Measurements from ENCODE around the gene MRE11. TPM values are rescaled to one million over a fixed set of nuclear protein-coding genes. Genes with fewer than 3 reads are reported as not detected.

Gene MRE11
- 31.5 and 107 TPM in 2 replicates for total RNA-seq (2011; cell fraction: chromatin; rRNA removed; ENCODE audit: low replicate concordance)
- total RNA-seq (2011; cell fraction: nucleolus; rRNA removed) = 10.5 and 11.2 TPM in 2 replicates
- 27.4 and 33.7 TPM in 2 replicates for total RNA-seq (2011; cell fraction: nucleoplasm; rRNA removed)
- 18.3 and 21.3 TPM in 2 replicates for total RNA-seq (2014; rRNA removed)
- 45.2 and 59.6 TPM in 2 replicates for total RNA-seq (2014; rRNA removed; fragmentation: Illumina TruSeq; extraction: Trizol)
- 29.1 and 34.1 TPM in 2 replicates for total RNA-seq (2015; rRNA removed; fragmentation: Illumina TruSeq; extraction: Trizol)
- total RNA-seq (2021) = 30.4 and 34.1 TPM in 2 replicates
- polyA plus RNA-seq (2011; rRNA removed) = 19.9 and 28.4 TPM in 2 replicates
- polyA plus RNA-seq (2011; cell fraction: cytosol; rRNA removed) = 3.9 and 7.2 TPM in 2 replicates
- 19.7 and 20.9 TPM in 2 replicates for polyA plus RNA-seq (2011; cell fraction: nucleus; rRNA removed)
- 18.7 and 20.0 TPM in 2 replicates for polyA plus RNA-seq (2012)
- 30.3 and 30.9 TPM in 2 replicates for polyA plus RNA-seq (2014; fragmentation: Illumina TruSeq; extraction: Trizol)
- polyA plus RNA-seq (2014; fragmentation: Nextera tagmentation; extraction: Ambion mirVana) = 10 to 100 TPM; 21.0 to 29.1 TPM
- 22.9 and 27.4 TPM in 2 replicates for polyA plus RNA-seq (2014; rRNA removed)
- 48.7 and 53.2 TPM in 2 replicates for polyA minus RNA-seq (2011; rRNA and poly(A)+ RNA removed)
- polyA minus RNA-seq (2011; cell fraction: cytosol; rRNA and poly(A)+ RNA removed) = 12.4 and 15.9 TPM in 2 replicates
- polyA minus RNA-seq (2011; cell fraction: nucleus; rRNA and poly(A)+ RNA removed) = 32.0 and 42.8 TPM in 2 replicates
- Bru-seq, nascent RNA = percentile 80 among the genes with signal in this experiment
- BruChase-seq, experiment 1, labeled RNA remaining after a 2-hour chase = percentile 86 among the genes with signal in this experiment
- BruChase-seq, experiment 2, labeled RNA remaining after a 6-hour chase = percentile 83 among the genes with signal in this experiment
- long read RNA-seq, experiment 1, full-length matches to known transcripts = 29 of 143 reads
- long read RNA-seq, experiment 1, partial matches to known transcripts = 18 of 143 reads
- long read RNA-seq, experiment 1, other reads (novel, unspliced or antisense) = 96 of 143 reads
- long read RNA-seq, experiment 2, full-length matches to known transcripts = 2 of 17 reads
- long read RNA-seq, experiment 2, partial matches to known transcripts = 5 of 17 reads
- long read RNA-seq, experiment 2, other reads (novel, unspliced or antisense) = 10 of 17 reads
- long read RNA-seq, experiment 3, full-length matches to known transcripts = 9 of 37 reads
- long read RNA-seq, experiment 3, partial matches to known transcripts = 12 of 37 reads
- long read RNA-seq, experiment 3, other reads (novel, unspliced or antisense) = 16 of 37 reads

- H3K27ac ChIP-seq (ENCODE audit: extremely low read depth, low read depth, low read length) = peak within 1 kb of the TSS; percentile 93
- in situ Hi-C loops (cut with MboI) = loop anchor here (10.0 kb wide), 1 partner anchor 319 kb away; no protein-coding TSS in a partner anchor
- H2AFZ ChIP-seq (ENCODE audit: low read depth, low read length) = peak within 1 kb of the TSS; percentile 99
- peaks cover 48% of the 10 kb centered on the region for H3K79me2 ChIP-seq (ENCODE audit: control insufficient read depth, insufficient read depth, low read length)
- peak within 1 kb of the TSS; percentile 95 to 97 for H3K9ac ChIP-seq (ENCODE audit: insufficient read depth in 1 of 2, low read depth in 2 of 2, low read length in 2 of 2)
- H3K27me3 ChIP-seq (ENCODE audit: control insufficient read depth in 2 of 2, insufficient read depth in 2 of 2, low read length in 2 of 2) = no peaks in the 10 kb centered on the region
- H3K4me2 ChIP-seq (ENCODE audit: insufficient read depth, low read length) = peak within 1 kb of the TSS; percentile 74
- POLR2A ChIA-PET = interaction anchor here (0.6 to 1.1 kb wide), 5 partner anchors 13 to 396 kb away, joined by 3 to 4 read pairs (median 3); partner anchors contain the start of gene C11orf97
- peak; percentile 98 for FAIRE-seq
- TSS peak; percentile 69 for BruUV-seq (replicated peaks)
- CTCF ChIA-PET (ENCODE audit: low intra/inter-chr PET ratio) = no interaction called here
- ATAC-seq = peak; percentile 99
- peak; percentile 94 to 98 (median 94) for DNase-seq (ENCODE audit: extremely low read depth in 1 of 4, low spot score in 3 of 4)
- no peaks in the 10 kb centered on the region for H3K9me3 ChIP-seq (replicated peaks; ENCODE audit: control insufficient read depth, insufficient read depth, low read depth, low read length)
- intact Hi-C loops (cut with micrococcal nuclease) = loop anchor here (5.0 kb wide), 1 partner anchor 321 kb away; no protein-coding TSS in a partner anchor
- H3K4me1 ChIP-seq (replicated peaks in 1 of 2; ENCODE audit: control insufficient read depth in 2 of 2, insufficient read depth in 2 of 2, low read length in 2 of 2) = peaks cover 0 to 3% of the 10 kb centered on the region in 2 experiments; a peak in 2 of 5 replicates
- H4K20me1 ChIP-seq (replicated peaks; ENCODE audit: control insufficient read depth, insufficient read depth, low read length) = no peaks in the 10 kb centered on the region
- H3K9me1 ChIP-seq (ENCODE audit: control insufficient read depth, insufficient read depth, low read length) = no peaks in the 10 kb centered on the region
- WGBS (ENCODE audit: insufficient coverage, low coverage, missing lambda C conversion rate) = under 1% methylated on average over 54 of the region's 55 CpGs
- H3K36me3 ChIP-seq (ENCODE audit: control insufficient read depth, insufficient read depth, low read length) = peaks cover 42% of the 10 kb centered on the region
- peak within 1 kb of the TSS; percentile 78 for H3K4me3 ChIP-seq
- TF ChIP-seq ZNF586 (CRISPR knock-in tag; conservative IDR thresholded peaks at IDR 0.05) = no peak
- 0 out of 2 replicates have a peak, but pooled peaks have one; percentile 21 for TF ChIP-seq E2F3 (CRISPR knock-in tag; IDR thresholded peaks at IDR 0.05)
- peak; percentile 16 for TF ChIP-seq SP2 (IDR thresholded peaks at IDR 0.05; ENCODE audit: extremely low read depth, low read depth, low read length, poor library complexity, severe bottlenecking)
- TF ChIP-seq PHF8 (IDR thresholded peaks at IDR 0.05; ENCODE audit: borderline replicate concordance, low read length) = peak; percentile 87; the same call in 1 of the 2 replicates
- TF ChIP-seq KDM2B (CRISPR knock-in tag; IDR thresholded peaks at IDR 0.05) = no peak
- no peak for TF ChIP-seq ATF2 (CRISPR knock-in tag; IDR thresholded peaks at IDR 0.05)
- peak; percentile 76 for TF ChIP-seq POLR2H (tag; IDR thresholded peaks at IDR 0.05; ENCODE audit: low read depth)
- TF ChIP-seq YBX1 (IDR thresholded peaks at IDR 0.05) = no peak
- peak; percentile 50; the same call in 1 of the 2 replicates for TF ChIP-seq MYC (IDR thresholded peaks at IDR 0.05; ENCODE audit: low read depth, low read length)
- TF ChIP-seq MYC (CRISPR knock-in tag; IDR thresholded peaks at IDR 0.05; ENCODE audit: borderline replicate concordance, low read depth) = no peak
- TF ChIP-seq C11orf30 (IDR thresholded peaks at IDR 0.05; ENCODE audit: low read depth) = peak; percentile 48
- peak; percentile 28; the same call in 1 of the 2 replicates for TF ChIP-seq GTF2E2 (tag; IDR thresholded peaks at IDR 0.05)
- TF ChIP-seq FOXA3 (CRISPR knock-in tag; conservative IDR thresholded peaks at IDR 0.05 in 1 of 2, IDR thresholded peaks at IDR 0.05 in 1 of 2) = peak in 1 of 2 experiments; percentile 23; a peak in 1 of 4 replicates
- TF ChIP-seq CCAR2 (IDR thresholded peaks at IDR 0.05; ENCODE audit: low read depth, low read length) = no peak
These were observed at the start of gene MRE11, which contains the start of gene ANKRD49 for GRCh38 chr11:94493281-94494125. MRE11 (minus strand) TSS chr11:94493844; CDS start chr11:94492801, 1,043 bp downstream. ANKRD49 (plus strand) TSS chr11:94493984; CDS start chr11:94496694, 2,710 bp downstream.

All from K562 (cell line).